Mucosa of rectum (tissue), 2 donors: ENCODE measurements around the gene RFX8.

Source experiments
- H3K27ac ChIP-seq, 2 donors: one replicate each; pipeline ENCODE4 v1.7.0; 2013; ENCODE audit warnings: inconsistent platforms in 2 of 2, low read depth in 2 of 2, low read length in 2 of 2
- H3K27me3 ChIP-seq, 2 donors: one replicate each; pipeline ENCODE4 v1.7.0; 2013; ENCODE audit warnings: low read length in 2 of 2; ENCODE audit not compliant: control insufficient read depth in 2 of 2, insufficient read depth in 2 of 2
- H3K36me3 ChIP-seq, 2 donors: one replicate each; pipeline ENCODE4 v1.7.0; 2013; ENCODE audit warnings: low read length in 2 of 2; ENCODE audit not compliant: control insufficient read depth in 2 of 2, insufficient read depth in 2 of 2
- H3K4me1 ChIP-seq, 2 donors: one replicate each; pipeline ENCODE4 v1.7.0; 2013; ENCODE audit warnings: low read length in 2 of 2, mild to moderate bottlenecking in 1 of 2; ENCODE audit not compliant: control insufficient read depth in 2 of 2, insufficient read depth in 2 of 2
- H3K4me3 ChIP-seq, 2 donors: one replicate each; pipeline ENCODE4 v1.7.0; 2013; ENCODE audit warnings: low read length in 2 of 2
- H3K9ac ChIP-seq, 2 donors: one replicate each; pipeline ENCODE4 v1.7.0; 2013; ENCODE audit warnings: low read length in 2 of 2, low read depth in 1 of 2, mild to moderate bottlenecking in 1 of 2
- H3K9me3 ChIP-seq, 2 donors: one replicate each; pipeline ENCODE4 v1.7.0; 2013; ENCODE audit warnings: low read length in 2 of 2; ENCODE audit not compliant: control insufficient read depth in 2 of 2
- donor health status: healthy.
- donor health status: Normal muscosa, but diverticular disease.

The RFX8 gene

GRCh38 chr2:101492936-101493473 lies 18.1 kb upstream of the RFX8 start:
- Histone ChIP-seq H3K9ac (no peak overlapping the region), H3K36me3 (no peaks in the 10 kb centered on the region), H3K27me3 (no peaks in the 10 kb centered on the region), H3K4me1 (no peaks in the 10 kb centered on the region), H3K9me3 (no peaks in the 10 kb centered on the region), H3K4me3 (no peak overlapping the region), H3K27ac (no peak overlapping the region)

- no peaks in the 10 kb centered on the region for H3K4me1 ChIP-seq
- no peaks in the 10 kb centered on the region for H3K27me3 ChIP-seq
- H3K4me3 ChIP-seq: no peak overlapping the region
- no peaks in the 10 kb centered on the region for H3K9me3 ChIP-seq
- H3K9ac ChIP-seq: no peak overlapping the region
- H3K36me3 ChIP-seq: no peaks in the 10 kb centered on the region
- no peak overlapping the region for H3K27ac ChIP-seq
These were observed 12.1 kb upstream of the RFX8 start for GRCh38 chr2:101486994-101487393.

DNA sequence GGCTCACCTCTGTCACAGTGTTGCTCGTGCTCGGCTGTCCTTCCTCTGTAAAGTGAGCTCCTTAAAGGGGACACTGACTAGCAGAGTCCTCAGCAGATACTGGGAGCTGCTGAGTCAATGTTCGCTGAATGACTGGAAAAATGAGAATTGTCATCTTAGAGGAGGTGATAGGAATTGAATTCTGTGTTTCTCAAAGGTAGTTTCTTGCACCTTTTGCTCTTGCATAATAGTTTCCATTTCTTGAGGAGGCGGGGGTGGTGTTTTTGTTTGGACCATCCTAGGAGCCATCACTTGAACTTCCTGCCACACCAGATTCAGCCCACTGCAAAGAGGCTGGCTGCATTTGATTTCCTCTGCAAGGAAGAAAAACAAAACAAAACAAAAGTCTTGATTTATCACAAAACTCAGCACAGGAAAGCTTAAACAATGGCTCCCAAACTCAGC lies 11.4 kb upstream of the RFX8 start:
- Histone ChIP-seq H3K27ac (no peak overlapping the region), H3K4me1 (no peaks in the 10 kb centered on the region), H3K27me3 (no peaks in the 10 kb centered on the region), H3K9me3 (no peaks in the 10 kb centered on the region), H3K36me3 (no peaks in the 10 kb centered on the region), H3K9ac (no peak overlapping the region), H3K4me3 (no peak overlapping the region)

- no peak overlapping the region for H3K9ac ChIP-seq
- no peaks in the 10 kb centered on the region for H3K9me3 ChIP-seq
- H3K27ac ChIP-seq: no peak overlapping the region
- H3K4me1 ChIP-seq: no peaks in the 10 kb centered on the region
- no peaks in the 10 kb centered on the region for H3K27me3 ChIP-seq
- H3K4me3 ChIP-seq: no peak overlapping the region
- no peaks in the 10 kb centered on the region for H3K36me3 ChIP-seq
These were observed 10.9 kb upstream of the RFX8 start for GRCh38 chr2:101485856-101486255.

DNA sequence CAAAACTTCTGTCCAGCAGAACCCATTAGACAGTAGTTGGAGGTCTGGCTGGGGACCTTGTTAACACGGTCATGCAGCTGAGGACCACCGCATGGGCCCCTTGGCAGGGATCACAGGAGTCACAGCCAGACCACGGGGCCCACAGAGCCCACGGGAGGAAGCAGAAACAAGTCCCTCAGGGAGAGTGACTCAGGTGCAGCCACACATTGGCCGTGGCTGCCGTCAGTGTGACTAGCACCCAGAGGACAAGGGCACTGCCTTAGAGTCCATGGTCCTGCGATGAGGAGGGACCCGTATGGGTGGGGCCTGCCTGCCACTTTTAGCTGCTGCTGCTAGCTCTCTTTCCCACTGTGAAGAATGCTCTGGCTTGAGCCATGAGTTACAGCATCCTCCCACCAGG lies 5.9 kb upstream of the RFX8 start:
- H3K36me3 ChIP-seq: no peaks in the 10 kb centered on the region

GRCh38 chr2:101479810-101480209 lies 4.9 kb upstream of the RFX8 start:
- Histone ChIP-seq H3K27ac (no peak overlapping the region), H3K4me3 (no peak overlapping the region), H3K36me3 (no peaks in the 10 kb centered on the region), H3K27me3 (peaks cover 2 to 3% of the 10 kb centered on the region in 2 donors), H3K4me1 (no peaks in the 10 kb centered on the region), H3K9me3 (no peaks in the 10 kb centered on the region), H3K9ac (no peak overlapping the region)

More for the DNA sequence above, 5.9 kb upstream of the RFX8 start:
- peaks cover 0 to 3% of the 10 kb centered on the region in 2 donors for H3K27me3 ChIP-seq
- no peak overlapping the region for H3K27ac ChIP-seq
- no peaks in the 10 kb centered on the region for H3K4me1 ChIP-seq
- H3K9me3 ChIP-seq: no peaks in the 10 kb centered on the region
- H3K9ac ChIP-seq: no peak overlapping the region
- no peak overlapping the region for H3K4me3 ChIP-seq

DNA sequence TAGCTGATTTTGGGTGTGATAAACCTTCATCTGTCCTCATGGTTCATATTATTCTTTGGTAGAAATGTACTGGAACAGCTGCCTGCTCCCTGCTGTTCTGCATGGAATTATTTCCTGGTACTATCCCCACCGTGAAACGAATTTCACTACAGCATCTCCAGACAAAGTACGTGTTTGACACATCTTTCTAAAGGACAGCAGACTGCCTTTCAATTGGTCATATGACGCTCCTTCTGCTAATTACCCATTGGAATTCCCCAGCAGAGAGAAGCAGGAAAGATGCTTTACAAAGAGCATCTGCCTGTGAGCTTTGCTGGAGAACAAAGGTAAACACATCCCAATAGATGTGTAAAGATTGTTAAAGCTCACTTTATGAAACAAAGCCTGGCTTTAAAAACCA lies 4.4 kb upstream of the RFX8 start:
- H3K27ac ChIP-seq: no peak overlapping the region

DNA sequence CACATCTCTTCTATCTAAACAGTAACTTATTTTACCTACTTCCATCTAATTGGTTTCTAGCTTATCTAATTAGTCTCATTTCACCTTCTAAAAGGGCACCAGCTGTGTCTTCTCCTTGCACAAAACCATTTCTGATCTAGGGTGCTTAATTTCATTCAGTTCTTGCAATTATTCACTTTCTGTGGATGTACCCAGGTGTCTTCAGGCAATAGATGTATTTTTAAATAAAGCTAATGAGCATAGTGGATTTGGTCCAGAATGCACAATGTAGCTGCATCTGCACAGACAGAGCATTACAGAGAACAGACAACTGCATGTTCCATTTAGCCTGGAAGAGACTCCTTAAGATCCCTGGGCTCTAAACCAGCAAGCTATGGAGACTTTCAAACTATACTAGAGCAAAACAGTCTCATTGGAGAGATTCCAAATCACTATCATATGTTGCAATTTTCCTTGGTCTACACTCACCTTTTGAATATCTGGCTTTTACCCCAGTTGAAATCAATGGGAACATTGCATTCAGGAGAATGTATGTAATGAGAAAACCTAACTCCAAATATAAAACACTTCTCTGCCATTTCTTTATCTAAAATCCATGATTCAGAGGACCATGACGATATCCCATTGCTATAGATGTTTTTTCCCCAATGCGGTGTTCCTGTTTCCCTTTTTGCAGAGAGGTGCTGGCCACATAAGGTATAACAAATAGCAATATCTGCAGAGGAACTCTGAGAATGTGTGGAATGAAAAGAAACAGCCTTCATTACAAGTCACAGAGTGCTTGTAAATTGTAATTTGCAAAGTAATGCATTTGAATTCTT lies 3.5 kb upstream of the RFX8 start:
- no peak overlapping the region for H3K27ac ChIP-seq
- peaks cover 0 to 3% of the 10 kb centered on the region in 2 donors for H3K4me1 ChIP-seq
- H3K9me3 ChIP-seq: no peaks in the 10 kb centered on the region
- H3K4me3 ChIP-seq: no peak overlapping the region
- H3K36me3 ChIP-seq: no peaks in the 10 kb centered on the region
- H3K27me3 ChIP-seq: peaks cover 3 to 8% of the 10 kb centered on the region in 2 donors
- no peak overlapping the region for H3K9ac ChIP-seq

More for the DNA sequence above, 4.4 kb upstream of the RFX8 start:
- no peaks in the 10 kb centered on the region for H3K9me3 ChIP-seq
- no peak overlapping the region for H3K4me3 ChIP-seq
- H3K36me3 ChIP-seq: no peaks in the 10 kb centered on the region
- H3K27me3 ChIP-seq: peaks cover 3% of the 10 kb centered on the region in 2 donors
- H3K4me1 ChIP-seq: no peaks in the 10 kb centered on the region
- no peak overlapping the region for H3K9ac ChIP-seq

- no peaks in the 10 kb centered on the region for H3K36me3 ChIP-seq
- no peak overlapping the region for H3K27ac ChIP-seq
- peaks cover 0 to 3% of the 10 kb centered on the region in 2 donors for H3K4me1 ChIP-seq
- H3K4me3 ChIP-seq: no peak overlapping the region
- peaks cover 3 to 10% of the 10 kb centered on the region in 2 donors for H3K27me3 ChIP-seq
- H3K9ac ChIP-seq: no peak overlapping the region
- no peaks in the 10 kb centered on the region for H3K9me3 ChIP-seq
These were observed 2.6 kb upstream of the RFX8 start for GRCh38 chr2:101477556-101477955.

DNA sequence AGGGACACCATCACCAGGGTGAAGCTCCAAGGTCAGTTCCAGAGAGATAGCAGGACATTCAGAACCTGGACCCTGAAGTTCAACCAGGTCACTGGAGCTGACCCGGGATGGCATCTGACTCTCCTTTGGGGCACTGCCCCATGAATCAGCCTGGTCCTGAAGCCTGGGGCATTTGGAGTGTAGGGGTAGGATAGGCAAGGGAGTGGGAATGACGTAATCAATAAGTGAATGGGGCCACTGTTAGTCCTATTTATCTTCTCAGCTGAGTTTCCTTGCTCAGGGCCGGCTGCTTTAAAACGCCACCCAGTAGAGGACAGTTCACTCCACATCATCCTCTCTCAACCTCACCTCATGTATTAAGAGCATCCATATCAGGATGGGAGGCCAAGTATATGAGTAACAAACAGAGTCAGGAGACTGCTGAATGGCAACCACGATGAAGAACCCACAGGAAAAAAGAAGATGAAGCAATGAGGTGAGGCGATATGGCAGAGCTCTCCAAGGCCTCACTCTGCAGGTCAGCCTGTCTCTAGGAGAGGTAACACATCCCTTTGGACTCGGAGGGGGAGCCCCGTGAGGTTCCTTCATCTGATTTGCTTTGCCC lies 1.8 kb upstream of the RFX8 start:
- peaks cover 3 to 10% of the 10 kb centered on the region in 2 donors for H3K27me3 ChIP-seq
- H3K4me3 ChIP-seq: no peak overlapping the region
- no peaks in the 10 kb centered on the region for H3K36me3 ChIP-seq
- no peak overlapping the region for H3K9ac ChIP-seq
- no peaks in the 10 kb centered on the region for H3K9me3 ChIP-seq
- peaks cover 0 to 3% of the 10 kb centered on the region in 2 donors for H3K4me1 ChIP-seq
- no peak overlapping the region for H3K27ac ChIP-seq
